H54 (cell line): ENCODE data around the gene SPATA12.

Source experiments
- DNase-seq: peaks from one replicate; pipeline ENCODE4 v3.0.0; 2011; ENCODE audit warnings: low spot score, mixed read lengths; ENCODE audit not compliant: insufficient read length
- FAIRE-seq: peaks from 3 replicates; lab custom pipeline; 2011; peaks lifted over from hg19 to GRCh38; lab: Jason Lieb, UNC
- POLR2A ChIP-seq: IDR thresholded peaks from 2 replicates; pipeline ENCODE4 v1.6.1; 2011; ENCODE audit warnings: low read depth, mild to moderate bottlenecking, low read length

Gene SPATA12

DNA sequence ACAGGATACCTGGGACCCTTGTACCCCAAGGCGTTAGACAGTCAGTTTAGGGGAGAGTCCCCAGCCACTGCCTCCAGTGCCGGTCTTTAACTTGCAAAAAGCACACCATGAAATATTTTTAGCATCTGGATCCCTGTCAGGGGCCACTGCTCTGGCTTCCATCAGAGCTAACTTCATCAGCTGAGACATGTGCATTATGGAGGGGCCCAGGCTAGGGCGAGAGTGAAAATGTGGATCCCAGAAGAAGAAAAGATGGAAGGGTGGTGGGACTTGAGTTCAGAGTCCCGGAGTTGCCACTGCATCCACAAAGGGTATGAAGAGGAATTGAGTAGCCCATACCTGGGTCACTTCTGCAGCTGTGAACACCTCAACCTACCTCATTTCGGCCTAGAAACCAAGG is 23.5 kb upstream of the SPATA12 start:
- no peak for FAIRE-seq
- no peak for DNase-seq
- TF ChIP-seq POLR2A: no peak

DNA sequence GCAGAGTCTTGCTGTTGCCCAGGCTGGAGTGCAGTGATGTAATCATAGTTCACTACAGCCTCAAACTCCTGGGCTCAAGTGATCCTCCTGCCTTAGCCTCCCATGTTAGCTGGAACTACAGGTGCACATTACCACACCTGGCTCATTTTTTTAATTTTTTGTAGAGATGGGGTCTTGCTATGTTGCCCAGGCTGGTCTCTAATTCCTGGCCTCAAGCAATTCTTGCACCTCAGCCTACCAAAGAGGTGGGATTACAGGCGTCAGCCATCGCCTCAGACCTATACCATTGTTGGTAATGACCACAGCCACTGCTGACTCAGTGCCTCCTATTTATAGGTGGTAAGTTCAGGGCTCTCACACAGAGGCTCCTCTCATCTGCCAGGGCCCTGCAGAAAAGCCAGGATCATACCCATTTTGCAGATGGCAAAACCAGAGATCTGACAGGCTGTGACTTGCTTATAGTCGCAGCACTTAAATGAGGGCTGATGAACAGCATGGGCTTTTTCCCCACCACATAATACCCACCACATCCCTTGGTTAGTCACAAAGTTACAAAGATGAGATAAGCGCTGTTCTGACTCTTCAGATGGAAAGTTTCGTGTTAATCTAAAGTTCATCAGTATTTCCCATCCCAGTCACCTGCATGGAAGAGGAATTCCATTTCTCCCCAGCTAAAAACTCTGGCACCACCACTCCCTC is 21.8 kb upstream of the SPATA12 start:
- TF ChIP-seq POLR2A: no peak
- DNase-seq (no peak), FAIRE-seq (no peak)

DNA sequence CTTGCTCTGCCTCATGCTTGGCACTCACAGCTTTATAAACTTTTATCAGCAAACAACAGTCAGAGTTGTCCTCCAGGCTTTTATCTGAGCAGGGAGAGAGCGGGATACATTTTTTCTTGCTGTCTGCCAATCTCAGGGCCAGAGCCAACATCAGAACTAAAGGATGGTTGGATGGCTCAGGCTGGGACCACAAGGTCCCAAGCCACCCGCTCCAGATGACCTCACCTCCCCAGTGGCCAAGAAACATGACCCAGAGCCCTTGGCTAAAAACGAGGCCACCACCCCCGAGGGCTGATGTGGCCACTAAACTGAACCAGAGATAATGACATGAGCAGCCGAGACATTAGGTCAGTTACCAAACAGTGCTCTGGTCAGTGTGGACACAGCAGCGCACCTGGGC is 18.8 kb upstream of the SPATA12 start:
- DNase-seq (no peak), FAIRE-seq (no peak)
- TF ChIP-seq POLR2A: no peak

DNA sequence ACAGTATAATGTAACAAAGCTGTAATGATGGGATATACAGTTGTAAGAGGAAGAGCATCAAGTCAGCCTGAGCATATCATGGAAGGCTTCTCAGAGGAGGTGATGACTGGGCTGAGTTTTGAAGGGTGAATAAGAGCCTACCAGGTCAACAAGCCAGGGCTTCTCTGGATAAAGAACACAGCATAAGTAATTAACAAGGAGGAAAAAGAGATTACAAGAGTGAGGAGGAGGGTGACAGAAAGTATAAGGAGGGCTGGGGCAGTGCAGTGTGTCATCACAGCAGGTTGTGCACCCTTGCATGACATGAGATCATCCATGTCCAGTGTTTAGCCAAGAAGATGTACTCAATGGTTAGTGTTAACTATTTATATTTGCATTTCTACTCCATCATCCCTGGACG is 16.9 kb upstream of the SPATA12 start:
- FAIRE-seq: no peak
- no peak for DNase-seq
- no peak for TF ChIP-seq POLR2A

DNA sequence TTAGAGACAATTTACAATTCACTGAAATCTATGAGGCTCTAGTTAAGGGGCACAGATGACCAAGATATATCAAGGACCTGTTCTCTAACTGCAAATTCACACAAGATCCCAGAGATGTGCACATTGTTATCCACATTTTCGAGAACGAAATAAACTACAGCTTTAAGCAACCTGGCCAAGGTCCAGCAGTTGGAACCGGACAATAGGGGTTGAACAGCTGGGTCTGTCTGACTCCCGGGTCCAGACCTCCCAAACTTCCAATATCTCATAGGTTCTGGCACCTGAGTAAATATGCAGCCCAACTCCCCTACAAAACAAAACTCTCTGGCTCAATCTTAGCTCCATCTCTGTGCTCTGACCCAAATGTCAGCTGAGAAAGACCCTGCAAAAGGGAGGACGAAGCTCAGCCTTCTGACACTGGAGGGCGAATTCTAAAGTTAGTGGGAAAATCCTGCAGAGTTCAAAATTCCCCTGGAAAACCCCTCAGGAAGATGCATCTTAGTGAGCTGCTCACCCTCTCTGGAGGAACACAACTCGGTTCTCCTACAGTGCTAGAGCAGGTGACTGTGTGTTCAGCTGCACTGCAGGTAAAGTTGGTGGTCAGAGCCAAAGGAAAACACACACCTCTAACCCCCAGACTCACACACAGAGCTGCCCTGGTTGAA is 14.2 kb upstream of the SPATA12 start:
- no peak for TF ChIP-seq POLR2A

DNA sequence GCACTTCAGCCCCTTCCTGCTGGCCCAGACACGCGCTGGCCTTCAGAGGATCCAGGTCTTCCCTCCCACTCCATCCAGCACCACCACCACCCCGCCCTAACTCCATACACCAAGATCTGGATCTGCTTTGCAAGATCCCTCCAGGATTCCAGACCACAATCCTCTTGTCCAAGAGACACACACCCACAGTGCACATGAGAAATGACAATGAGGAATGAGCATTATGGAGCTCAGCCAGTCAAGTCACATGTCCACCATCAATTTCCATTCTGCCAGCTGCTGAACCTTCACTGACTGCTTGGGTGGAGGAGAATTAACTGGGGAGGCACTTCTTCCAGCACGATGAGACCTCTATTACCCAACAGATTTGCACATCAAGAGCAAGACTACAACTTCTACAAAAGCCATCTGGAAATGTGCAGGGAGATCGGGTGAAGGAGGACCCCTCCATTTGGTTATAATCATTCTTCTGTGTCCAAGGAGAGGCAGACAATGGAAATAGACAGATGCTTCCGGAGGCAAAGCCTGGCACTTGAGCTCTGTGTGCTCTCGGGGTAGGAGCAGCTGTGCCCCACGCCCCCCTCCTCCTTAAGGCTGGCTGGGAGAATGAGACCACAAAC is 12.3 kb upstream of the SPATA12 start:
- TF ChIP-seq POLR2A: no peak
- DNase-seq (no peak), FAIRE-seq (peak; percentile 27)

More for the DNA sequence above, 14.2 kb upstream of the SPATA12 start:
- FAIRE-seq (no peak), DNase-seq (no peak)

DNA sequence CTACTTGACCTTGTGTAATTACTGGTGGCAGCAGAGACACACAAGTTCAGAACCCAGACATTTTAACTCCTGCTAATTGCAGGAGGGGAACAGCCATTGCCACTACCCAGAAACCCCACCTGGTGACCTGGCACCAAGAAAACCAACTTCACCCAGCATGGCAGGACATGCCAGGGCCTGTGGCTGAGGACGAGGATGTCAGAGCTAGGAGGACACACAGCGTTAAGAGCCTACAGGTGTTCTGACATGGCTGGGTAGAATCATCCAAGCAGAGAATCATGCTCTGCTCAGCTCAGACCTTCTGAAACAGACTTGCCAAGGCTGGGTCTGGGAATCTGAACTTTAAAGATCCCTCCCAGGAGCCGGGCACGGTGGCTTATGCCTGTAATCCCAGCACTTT is 11.7 kb upstream of the SPATA12 start:
- FAIRE-seq: no peak
- DNase-seq: no peak
- no peak for TF ChIP-seq POLR2A

DNA sequence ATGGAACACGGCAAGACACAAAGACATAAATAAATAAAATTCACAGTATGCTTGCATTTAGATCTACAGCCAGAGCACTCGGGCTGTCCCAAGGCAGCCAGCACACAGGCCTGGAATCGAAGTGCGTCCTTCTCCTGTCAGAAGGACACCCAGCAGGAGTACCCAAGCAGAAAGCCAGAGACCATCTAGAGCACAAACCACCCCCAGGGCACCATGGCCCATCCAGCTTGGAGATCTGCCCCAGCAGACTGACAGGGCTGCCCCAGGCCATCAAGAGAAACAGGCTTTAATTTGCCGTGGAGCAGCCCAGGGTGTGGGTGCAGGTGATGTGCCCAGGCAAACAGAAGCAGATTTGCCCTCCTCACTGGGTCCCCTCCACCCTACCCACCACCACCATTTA is 7.8 kb upstream of the SPATA12 start:
- FAIRE-seq (no peak), DNase-seq (no peak)
- TF ChIP-seq POLR2A: no peak

DNA sequence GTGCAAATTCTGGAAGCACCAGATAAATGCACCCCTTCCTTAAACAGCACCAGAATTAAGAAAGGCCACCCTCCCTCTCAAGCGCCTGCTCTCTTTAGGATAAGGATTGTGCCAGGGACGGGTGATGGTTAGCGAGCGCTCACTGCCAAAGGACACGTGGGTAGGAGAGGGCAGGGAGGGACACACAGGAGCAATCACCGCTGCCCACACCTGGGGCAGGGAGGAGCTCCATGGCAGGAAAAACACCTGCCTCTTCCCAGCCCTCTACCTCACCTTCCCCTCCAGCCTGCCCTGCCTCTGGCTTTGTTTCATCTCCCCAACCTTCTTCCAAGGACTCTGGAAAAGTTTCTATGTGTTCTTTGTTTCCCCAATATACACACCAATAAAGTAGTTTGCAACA is 7.3 kb upstream of the SPATA12 start:
- no peak for TF ChIP-seq POLR2A
- DNase-seq: no peak
- no peak for FAIRE-seq

DNA sequence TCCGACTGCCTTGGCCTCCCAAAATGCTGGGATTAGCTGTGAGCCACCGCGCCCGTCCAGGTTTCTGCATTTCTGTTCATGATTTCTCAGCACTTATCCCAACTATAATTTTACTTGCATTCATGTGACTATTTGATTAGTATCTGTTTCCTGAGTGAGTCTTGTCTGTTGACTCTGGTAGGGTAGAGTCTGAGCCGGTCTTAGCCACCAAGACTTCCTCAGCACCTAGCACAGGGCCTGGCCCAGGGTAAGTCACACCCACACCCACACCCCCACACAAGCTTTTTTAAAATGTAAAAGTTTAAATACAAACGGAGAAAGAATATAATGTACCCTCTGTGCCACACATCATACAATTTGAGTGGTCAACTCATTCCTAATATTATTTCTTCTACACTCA is 3.1 kb upstream of the SPATA12 start:
- FAIRE-seq (no peak), DNase-seq (no peak)
- TF ChIP-seq POLR2A: no peak

DNA sequence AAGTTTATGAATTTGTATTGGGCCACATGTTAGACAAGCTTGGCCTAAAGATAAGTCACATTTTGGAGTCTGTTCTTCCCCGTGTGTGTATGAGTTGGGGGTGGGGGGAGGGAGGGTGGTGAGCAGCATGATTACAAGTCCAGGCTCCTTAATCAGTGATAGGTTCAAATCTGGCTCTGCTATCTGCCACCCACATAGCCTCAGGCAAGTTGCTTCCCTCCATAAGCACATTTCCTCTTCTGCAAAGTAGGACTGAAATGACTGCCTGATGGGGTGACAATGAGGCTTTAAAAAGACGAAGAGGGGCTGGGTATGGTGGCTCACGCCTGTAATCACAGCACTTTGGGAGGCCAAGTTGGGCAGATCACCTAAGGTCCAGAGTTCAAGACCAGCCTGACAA is 1.1 kb upstream of the SPATA12 start:
- DNase-seq: no peak
- no peak for TF ChIP-seq POLR2A
- FAIRE-seq: no peak

DNA sequence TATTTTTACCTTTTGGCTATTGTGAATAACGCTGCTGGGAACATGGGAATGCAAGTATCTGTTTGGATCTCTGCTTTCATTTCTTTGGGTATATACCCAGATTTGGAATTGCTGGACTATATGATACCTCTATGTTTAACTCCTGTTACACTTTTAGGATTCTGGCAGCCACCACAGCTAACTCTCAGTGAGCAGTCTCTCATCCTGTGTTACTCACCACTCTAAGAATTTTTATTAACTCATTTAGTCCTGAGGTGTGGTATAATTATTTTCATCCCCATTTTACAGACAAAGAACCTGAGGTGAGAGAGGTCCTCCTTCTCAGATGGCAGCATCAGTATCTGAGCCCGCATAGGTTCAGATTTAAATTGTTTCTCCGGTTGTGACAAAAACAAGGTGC is 1.1 kb downstream of the SPATA12 start:
- no peak for FAIRE-seq
- TF ChIP-seq POLR2A: no peak
- no peak for DNase-seq

DNA sequence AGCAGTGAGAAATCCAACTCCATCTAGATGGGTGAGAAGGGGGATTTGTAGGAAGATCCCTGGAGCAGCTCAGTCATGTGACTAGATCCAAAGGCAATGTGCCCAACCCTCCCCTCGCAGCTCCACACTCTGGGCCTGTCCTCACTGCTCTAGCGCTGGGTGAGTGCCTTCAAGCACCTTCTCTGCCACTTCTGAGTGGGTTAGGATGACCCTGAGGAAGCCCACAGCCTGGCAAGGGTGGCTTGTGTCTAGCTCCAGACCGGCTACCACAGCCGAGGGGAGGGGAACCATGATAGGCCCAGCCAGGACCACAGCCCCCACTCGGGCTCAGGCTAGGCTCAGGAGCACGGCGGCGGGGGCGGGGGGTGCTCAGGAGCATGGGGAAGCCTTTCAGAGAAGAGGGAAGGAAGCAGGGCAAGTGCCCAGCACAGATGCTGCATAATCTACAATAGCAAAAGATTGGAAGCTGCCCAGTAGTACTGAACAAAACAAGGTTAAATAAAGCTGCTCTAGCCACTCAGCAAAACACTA is 1.7 kb downstream of the SPATA12 start:
- no peak for TF ChIP-seq POLR2A
- no peak for DNase-seq
- no peak for FAIRE-seq

DNA sequence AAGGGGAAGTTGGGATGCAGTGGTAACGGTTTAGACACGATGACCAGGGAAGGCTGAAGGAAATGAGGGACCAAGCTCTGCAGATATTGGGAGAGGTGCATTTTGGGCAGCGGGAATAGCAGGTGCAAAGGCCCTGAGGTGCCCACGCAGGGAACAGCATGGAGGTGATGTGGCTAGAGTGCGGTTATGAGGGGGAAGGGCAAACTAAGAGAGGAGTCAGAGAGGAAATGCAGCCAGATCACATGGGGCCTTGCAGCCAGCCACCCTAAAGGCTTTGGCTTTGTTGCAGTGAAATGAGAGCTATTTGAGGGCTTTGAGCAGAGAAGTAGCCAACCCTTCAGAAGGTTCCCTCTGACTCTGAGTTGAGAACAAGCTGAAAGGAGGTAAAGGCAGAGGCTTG is 2.6 kb downstream of the SPATA12 start:
- no peak for TF ChIP-seq POLR2A
- DNase-seq (no peak), FAIRE-seq (no peak)
